ENCODE measurements around the gene SCG5. TPM values are rescaled to one million over a fixed set of nuclear protein-coding genes. Genes with fewer than 3 reads are reported as not detected.

Gene SCG5, protein sequence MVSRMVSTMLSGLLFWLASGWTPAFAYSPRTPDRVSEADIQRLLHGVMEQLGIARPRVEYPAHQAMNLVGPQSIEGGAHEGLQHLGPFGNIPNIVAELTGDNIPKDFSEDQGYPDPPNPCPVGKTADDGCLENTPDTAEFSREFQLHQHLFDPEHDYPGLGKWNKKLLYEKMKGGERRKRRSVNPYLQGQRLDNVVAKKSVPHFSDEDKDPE
- 1.4 to 2.1 TPM (median 1.9 TPM) in 5 replicates for total RNA-seq (2022; extraction: Qiagen RNA extraction)

DNA sequence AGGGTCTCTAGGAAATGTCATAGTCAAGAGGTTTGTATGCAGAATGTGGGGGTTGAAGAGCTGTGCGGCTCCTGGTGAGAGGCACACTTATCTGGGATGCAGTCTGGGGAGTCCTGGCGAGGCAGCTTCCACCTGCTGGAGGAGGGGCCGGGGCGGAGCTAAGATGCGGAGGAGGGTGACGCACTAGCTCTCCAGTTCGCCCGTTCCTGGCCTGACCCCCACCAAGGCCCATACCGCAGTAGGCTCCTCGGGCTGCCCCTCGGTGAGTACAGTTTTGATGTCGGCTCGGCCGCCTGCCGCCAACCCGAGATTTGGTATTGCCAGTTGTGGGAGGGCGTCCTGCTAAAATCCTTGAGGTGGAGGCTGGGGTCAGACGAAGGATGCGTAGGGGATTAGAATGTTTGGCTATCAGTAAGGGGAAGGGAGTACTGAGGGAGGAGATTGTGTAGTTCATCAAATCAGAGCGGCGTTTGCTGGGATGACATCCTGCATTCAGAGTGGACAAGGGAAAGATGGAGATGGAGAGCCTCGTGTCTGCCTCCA lies at the start of gene SCG5:
TSS of gene SCG5 (plus strand) at position 194 of the 543 bp plus-strand sequence. CDS start 1,883 bp downstream, outside the sequence.

DNA sequence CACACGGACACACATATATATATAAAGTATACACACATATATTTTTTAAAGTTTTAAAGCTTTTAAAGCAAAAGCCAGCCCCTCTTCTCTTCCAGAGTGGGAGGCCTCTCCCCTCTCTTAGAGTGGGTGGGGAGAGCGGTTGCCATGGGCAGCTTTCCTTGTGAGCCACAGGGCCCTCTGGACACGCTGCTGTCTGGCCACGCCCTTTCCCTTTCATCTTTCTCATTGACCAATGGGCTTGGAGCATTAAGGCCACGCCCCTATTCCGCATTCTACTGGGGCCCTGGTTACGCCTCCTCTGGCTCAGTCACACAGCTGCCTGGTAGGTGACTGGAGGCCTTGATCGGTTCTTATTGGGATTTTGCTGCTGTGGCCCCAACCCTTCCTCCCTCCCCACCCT lies 48.4 kb upstream of the SCG5 start, which contains the start of gene GOLGA8N:
TSS of gene GOLGA8N (plus strand) at position 306 of the 400 bp plus-strand sequence.

DNA sequence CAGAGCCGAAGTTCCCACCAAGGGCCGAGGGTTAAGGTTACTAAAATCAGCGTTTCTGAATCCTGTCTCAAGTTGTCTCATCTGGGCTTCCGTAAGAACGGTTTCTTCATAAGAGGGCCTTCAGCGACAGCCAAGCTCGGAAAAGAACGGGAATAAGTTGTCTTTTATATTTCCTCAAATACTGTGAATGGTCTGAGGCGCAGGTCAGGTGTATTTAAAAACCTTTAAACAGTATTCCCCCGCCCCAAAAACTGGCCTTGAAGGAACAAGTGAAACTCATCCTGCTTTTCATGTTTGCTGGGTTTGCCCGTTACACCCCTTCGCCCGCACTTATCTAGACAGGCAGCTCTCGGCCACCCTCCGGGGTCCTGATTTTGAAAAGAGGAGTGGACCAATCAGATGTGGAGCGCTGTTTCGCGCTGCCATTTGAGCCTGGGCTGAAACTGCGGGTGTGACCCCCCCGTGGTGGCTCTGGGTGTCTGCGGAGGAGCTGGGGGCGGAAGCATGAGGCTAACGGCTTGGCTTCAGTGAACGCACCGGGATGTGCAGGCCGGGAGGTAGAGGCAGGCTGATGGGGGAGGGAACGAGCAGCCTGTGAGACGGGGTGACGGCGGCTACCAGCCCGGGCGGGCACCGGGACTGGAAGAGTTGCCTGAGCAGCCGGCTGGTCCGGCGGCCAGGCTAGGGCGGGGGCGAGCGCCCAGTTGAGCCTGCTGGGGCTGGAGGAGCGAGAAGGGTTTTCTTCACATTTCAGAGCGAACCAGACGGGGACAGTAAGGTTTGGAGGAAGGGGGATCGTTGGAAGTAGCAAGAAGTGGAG lies 26.2 kb upstream of the SCG5 start, which contains the start of gene ARHGAP11A:
TSS of gene ARHGAP11A (plus strand) at position 454 of the 820 bp plus-strand sequence. CDS start 708 bp downstream, outside the sequence.

DNA sequence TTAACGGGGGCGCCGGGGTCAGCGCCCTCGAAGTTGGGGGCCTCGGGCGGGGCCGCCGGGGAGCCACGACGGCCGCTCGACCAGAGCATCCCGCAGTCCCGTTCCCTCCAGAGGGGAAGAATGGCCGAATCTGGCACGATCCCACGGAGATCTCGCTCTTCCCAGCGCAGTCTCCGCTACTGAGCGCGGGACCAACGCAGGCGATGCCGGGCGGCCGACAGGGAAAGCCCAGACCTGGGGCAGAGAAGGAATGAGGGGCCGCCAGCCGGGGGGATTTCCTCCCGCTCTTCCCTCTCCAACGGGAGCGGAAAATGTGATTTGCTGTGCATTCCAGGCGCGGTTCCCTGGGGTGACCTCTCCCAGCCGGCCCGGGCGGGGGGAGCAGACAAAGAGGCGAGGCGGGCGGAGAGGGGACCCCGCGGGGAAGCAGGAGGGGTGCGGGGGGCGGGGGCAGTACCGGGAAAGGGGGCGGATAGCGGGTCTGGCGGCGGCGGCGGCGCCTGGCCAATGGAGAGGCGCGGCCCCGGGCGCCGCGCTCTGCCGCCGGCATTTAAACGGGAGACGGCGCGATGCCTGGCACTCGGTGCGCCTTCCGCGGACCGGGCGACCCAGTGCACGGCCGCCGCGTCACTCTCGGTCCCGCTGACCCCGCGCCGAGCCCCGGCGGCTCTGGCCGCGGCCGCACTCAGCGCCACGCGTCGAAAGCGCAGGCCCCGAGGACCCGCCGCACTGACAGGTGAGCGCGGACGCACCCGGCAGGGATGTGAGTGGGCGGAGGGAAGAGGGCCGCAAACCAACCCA lies 76.1 kb downstream of the SCG5 start, which contains the start of gene GREM1:
TSS of gene GREM1 (plus strand) at position 579 of the 801 bp plus-strand sequence. CDS start 12,687 bp downstream, outside the sequence.

Other genes starting within 250 kb of the SCG5 start
- 0.31 to 1.2 TPM (median 0.75 TPM) in 5 replicates for gene GOLGA8K, start 238.4 kb upstream of the SCG5 start, total RNA-seq (2022; extraction: Qiagen RNA extraction)
- 0.24 to 0.51 TPM (median 0.30 TPM) in 5 replicates for gene GOLGA8O, start 186.1 kb upstream of the SCG5 start, total RNA-seq (2022; extraction: Qiagen RNA extraction)
- 0.95 to 2.1 TPM (median 1.2 TPM) in 5 replicates for gene GOLGA8N, start 48.3 kb upstream of the SCG5 start, total RNA-seq (2022; extraction: Qiagen RNA extraction)
- 45.6 to 92.6 TPM (median 60.3 TPM) in 5 replicates for gene ARHGAP11A, start 26.2 kb upstream of the SCG5 start, total RNA-seq (2022; extraction: Qiagen RNA extraction)
- 2.4 to 6.9 TPM (median 2.7 TPM) in 5 replicates for gene GREM1, start 76.3 kb downstream of the SCG5 start, total RNA-seq (2022; extraction: Qiagen RNA extraction)